ENCODE data around the gene XXYLT1. TPM values are rescaled to one million over a fixed set of nuclear protein-coding genes. Genes with fewer than 3 reads are reported as not detected.

XXYLT1 gene
- total RNA-seq, 1 experiment from 2014 or later: 27.2 TPM

DNA sequence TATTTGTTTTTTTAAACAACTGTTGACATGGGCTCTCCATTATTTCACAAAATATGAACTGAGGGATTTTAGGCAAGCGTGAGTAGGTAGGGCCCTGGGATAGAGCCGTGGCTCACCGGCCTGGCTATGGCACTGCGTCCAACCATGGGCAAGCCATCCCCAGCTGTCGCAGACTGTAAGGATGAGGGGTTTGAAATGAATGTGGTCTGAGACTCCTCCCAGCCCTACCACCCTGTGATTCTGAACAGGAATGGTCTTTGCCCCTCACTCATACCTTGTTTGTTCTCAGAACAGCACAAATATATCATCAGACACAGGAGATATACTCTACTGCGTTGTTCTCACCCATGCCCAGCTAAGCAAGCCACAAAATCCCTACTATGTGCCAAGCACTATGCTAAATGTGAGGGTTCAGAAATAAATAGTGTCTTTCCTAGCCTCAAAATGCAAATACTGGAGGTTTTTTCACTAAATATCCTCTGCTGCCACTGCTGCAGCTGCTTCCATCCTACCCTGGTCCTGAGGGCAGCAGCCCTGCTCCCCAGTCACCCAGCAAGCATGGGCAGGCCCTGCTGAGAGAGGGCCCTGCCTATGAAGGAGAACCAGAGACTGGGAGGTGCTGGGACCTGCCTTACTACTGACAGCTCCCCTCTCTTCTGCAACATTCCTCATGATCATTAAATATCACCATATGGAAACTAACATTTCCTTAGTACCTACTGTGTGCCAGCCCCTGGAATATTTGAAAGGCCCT is 102.8 kb downstream of the XXYLT1 start:
- Histone ChIP-seq H3K36me3 (no peaks in the 10 kb centered on the region), H3K9me3 (replicated peaks) (no peaks in the 10 kb centered on the region), H3K27ac (no peak overlapping the region), H3K4me3 (no peak overlapping the region), H3K4me1 (replicated peaks) (no peaks in the 10 kb centered on the region), H3K27me3 (replicated peaks) (no peaks in the 10 kb centered on the region)
- DNase-seq (ENCODE audit: low read depth in 1 of 2, low spot score in 2 of 2): no peak

GRCh38 chr3:195165790-195166189 is 105.2 kb downstream of the XXYLT1 start:
- H3K36me3 ChIP-seq: no peaks in the 10 kb centered on the region
- H3K4me3 ChIP-seq: no peak overlapping the region
- H3K27me3 ChIP-seq (replicated peaks): no peaks in the 10 kb centered on the region
- H3K9me3 ChIP-seq (replicated peaks): no peaks in the 10 kb centered on the region
- H3K4me1 ChIP-seq (replicated peaks): peaks cover 1% of the 10 kb centered on the region
- DNase-seq (ENCODE audit: low read depth in 1 of 2, low spot score in 2 of 2): no peak
- H3K27ac ChIP-seq: no peak overlapping the region

- no peak overlapping the region for H3K4me3 ChIP-seq
Measured at GRCh38 chr3:195165265-195165609, 105.7 kb downstream of the XXYLT1 start.

DNA sequence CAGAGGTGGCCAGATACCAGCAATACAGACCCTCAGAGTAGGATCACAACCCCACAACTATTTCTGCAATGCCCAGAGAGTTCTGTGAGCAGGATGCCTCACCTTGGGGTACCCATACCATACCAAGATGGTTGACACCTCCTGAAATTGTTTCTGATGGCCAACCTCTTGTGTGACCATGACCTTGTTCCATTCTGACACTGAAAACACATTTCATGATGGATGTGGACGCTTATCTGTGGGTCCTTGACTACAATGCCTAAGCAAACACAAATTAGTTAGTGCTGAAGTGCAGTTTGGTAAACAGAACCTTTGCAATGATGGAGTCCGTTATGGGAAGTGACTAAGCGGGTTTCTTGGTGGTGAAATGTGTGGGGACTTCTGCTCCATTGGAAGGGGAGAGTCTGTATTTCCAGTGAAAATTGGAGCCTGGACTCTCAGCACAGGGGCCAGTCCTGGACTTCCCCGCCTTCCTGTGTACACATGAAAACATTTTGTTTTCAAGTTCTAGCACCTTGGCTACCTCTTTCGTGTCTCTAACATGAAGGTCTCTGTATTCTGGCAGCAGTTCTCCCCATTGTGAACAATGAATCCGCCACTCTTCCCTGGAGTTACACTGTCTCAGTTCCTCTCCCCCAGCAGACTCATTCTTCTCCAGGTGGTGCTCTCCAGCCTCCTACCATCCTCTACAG is 106.2 kb downstream of the XXYLT1 start:
- no peaks in the 10 kb centered on the region for H3K36me3 ChIP-seq
- DNase-seq (ENCODE audit: low read depth in 1 of 2, low spot score in 2 of 2): no peak
- H3K4me1 ChIP-seq (replicated peaks): peaks cover 12% of the 10 kb centered on the region
- H3K4me3 ChIP-seq: no peak overlapping the region
- H3K27ac ChIP-seq: no peak overlapping the region
- no peaks in the 10 kb centered on the region for H3K27me3 ChIP-seq (replicated peaks)
- H3K9me3 ChIP-seq (replicated peaks): no peaks in the 10 kb centered on the region

More at GRCh38 chr3:195165265-195165609, 105.7 kb downstream of the XXYLT1 start:
- peaks cover 7% of the 10 kb centered on the region for H3K4me1 ChIP-seq (replicated peaks)
- H3K27me3 ChIP-seq (replicated peaks): no peaks in the 10 kb centered on the region
- H3K36me3 ChIP-seq: no peaks in the 10 kb centered on the region
- no peak for DNase-seq (ENCODE audit: low read depth in 1 of 2, low spot score in 2 of 2)
- H3K27ac ChIP-seq: no peak overlapping the region
- H3K9me3 ChIP-seq (replicated peaks): no peaks in the 10 kb centered on the region

DNA sequence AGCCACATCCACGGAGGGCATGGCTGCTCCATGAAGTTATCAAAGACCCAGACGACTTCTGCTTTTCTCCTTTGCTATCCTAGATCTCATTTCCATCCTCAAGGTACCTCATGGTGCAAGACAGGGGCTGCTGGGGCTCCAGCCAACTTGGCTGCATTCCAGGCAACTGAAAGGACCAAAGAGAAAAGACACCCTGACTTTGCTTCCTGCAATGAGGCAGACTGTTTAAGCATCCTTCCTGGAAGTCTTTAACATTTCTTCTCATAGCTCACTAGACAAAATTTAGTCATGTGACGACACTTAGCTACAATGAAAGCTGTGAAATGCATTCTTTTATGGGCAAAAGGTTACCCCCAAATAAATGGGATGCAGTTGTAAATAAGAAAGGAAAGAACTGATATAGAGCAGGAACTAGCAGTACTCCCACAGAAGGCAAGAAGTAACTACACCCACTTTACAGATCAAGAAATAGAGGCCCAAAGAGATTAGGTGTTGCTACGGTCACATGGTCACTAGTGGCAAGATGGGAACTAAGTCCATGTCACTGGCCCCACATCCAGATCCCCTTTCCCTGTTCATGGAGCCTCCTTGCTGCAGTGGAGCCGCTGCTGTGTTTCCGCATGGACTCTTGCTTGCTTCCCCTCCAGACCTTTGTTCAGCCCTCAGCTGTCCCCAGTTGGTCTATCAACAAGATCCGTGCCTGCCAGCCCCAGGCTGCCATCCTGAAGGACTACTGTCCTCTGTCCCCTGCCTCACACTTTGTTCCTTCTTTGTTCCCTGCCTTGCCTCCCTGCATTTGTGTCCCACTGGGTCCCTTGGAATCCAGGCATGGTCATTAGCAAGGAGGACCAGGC is 107.0 kb downstream of the XXYLT1 start:
- DNase-seq (ENCODE audit: low read depth in 1 of 2, low spot score in 2 of 2): no peak
- H3K4me1 ChIP-seq (replicated peaks): peaks cover 16% of the 10 kb centered on the region
- no peak overlapping the region for H3K27ac ChIP-seq

GRCh38 chr3:195162816-195163215 is 108.1 kb downstream of the XXYLT1 start:
- H3K27me3 ChIP-seq (replicated peaks): no peaks in the 10 kb centered on the region
- no peaks in the 10 kb centered on the region for H3K9me3 ChIP-seq (replicated peaks)
- H3K4me3 ChIP-seq: no peak overlapping the region
- H3K27ac ChIP-seq: no peak overlapping the region
- DNase-seq (ENCODE audit: low read depth in 1 of 2, low spot score in 2 of 2): no peak
- no peaks in the 10 kb centered on the region for H3K36me3 ChIP-seq
- peaks cover 16% of the 10 kb centered on the region for H3K4me1 ChIP-seq (replicated peaks)

More for the DNA sequence above, 107.0 kb downstream of the XXYLT1 start:
- Histone ChIP-seq H3K36me3 (no peaks in the 10 kb centered on the region), H3K4me3 (no peak overlapping the region), H3K27me3 (replicated peaks) (no peaks in the 10 kb centered on the region), H3K9me3 (replicated peaks) (no peaks in the 10 kb centered on the region)

DNA sequence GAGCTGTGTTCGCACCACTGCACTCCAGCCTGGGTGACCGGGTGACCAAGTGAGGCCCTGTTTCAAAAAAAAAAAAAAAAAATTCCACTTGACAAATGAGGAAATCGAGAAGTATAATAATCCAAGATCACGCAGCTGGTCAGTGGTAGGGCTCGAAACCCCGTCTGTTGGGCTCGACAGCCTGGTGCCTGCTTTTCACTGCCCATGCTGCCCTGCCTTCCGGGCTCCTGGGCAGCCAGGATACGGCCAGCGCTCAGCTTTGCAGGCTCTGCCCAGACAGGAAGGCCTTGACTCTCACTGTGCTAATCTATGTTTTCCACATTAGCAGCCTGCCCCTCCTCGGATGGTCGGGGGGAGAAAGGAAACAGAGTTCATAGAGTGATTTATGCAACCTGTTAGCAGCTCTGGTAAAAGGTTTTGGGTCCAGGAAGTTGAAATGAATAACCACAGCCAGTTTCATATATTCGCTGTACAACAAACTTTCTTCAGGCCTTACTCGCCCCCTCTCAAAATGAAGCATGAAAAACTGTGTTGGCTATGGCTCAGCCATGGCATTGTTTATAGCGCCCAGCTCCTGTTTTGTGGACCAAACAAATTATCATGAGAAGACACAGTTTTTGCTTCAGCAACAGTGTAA is 108.8 kb downstream of the XXYLT1 start:
- H3K27ac ChIP-seq: no peak overlapping the region
- H3K36me3 ChIP-seq: no peaks in the 10 kb centered on the region
- no peaks in the 10 kb centered on the region for H3K27me3 ChIP-seq (replicated peaks)
- DNase-seq (ENCODE audit: low read depth in 1 of 2, low spot score in 2 of 2): no peak
- H3K4me3 ChIP-seq: no peak overlapping the region
- H3K9me3 ChIP-seq (replicated peaks): no peaks in the 10 kb centered on the region
- H3K4me1 ChIP-seq (replicated peaks): peaks cover 16% of the 10 kb centered on the region

DNA sequence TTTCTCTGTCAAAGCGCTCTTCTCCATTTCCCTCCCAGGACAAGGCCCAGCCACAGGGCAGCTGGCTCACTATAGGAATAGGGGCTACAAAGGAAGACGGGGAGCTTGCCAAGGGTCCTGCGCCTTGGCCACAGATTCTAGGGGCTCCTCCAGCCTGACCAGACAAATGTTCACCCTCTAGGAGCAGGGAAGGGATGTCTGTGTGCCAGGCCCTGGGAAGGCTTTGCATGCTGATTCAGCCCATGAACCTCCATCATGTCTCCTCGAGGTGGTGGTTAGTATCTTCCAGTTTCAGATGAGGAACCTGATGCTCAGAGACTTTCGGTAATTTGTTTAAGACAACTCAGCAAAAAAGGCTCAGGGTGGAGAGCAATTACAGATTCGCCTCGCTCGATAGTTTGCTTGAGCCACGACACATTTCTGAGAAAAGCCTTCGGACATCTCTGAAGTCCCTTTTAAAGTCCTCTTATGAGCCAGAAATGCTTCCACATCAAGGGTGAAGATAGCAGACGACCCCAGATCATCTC is 110.0 kb downstream of the XXYLT1 start:
- Histone ChIP-seq H3K27ac (no peak overlapping the region), H3K4me1 (replicated peaks) (peaks cover 16% of the 10 kb centered on the region)

DNA sequence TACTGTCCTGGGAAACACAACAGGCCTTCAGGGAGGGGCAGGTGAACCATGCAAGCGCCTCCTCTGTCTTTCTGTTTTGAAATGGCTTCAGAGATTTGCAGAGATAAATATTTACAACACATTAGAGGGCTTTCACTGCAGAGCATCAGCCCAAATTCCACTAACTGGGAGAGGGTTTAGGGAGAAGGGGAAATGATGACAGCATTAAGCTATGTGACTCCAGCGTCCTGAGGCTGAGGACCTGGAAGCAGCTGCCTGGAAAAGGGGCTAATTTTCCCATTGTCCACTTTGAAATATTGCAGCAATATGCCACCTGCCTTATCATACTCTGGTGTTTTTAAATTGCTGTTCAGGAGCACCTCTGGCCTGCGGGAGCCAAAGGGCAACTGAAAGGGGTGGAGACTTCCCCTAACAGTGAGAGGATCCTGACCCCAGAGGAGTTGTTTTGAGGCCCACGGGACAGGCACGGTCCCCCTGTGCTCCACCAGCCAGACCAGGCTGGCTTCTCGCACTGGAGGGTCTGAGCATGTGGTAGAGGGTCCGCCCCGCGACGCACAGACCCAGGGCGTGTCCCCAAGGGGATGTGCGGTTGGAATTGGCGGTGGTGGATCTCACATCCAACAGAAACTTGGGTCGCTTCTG is 110.6 kb downstream of the XXYLT1 start:
- Histone ChIP-seq H3K36me3 (no peaks in the 10 kb centered on the region), H3K4me1 (replicated peaks) (peaks cover 22% of the 10 kb centered on the region), H3K9me3 (replicated peaks) (no peaks in the 10 kb centered on the region), H3K4me3 (no peak overlapping the region), H3K27ac (no peak overlapping the region), H3K27me3 (replicated peaks) (no peaks in the 10 kb centered on the region)
- DNase-seq (ENCODE audit: low read depth in 1 of 2, low spot score in 2 of 2): peak in 1 of 2 experiments; percentile 49

More for the DNA sequence above, 110.0 kb downstream of the XXYLT1 start:
- Histone ChIP-seq H3K27me3 (replicated peaks) (no peaks in the 10 kb centered on the region), H3K9me3 (replicated peaks) (no peaks in the 10 kb centered on the region), H3K36me3 (no peaks in the 10 kb centered on the region), H3K4me3 (no peak overlapping the region)
- DNase-seq (ENCODE audit: low read depth in 1 of 2, low spot score in 2 of 2): no peak

DNA sequence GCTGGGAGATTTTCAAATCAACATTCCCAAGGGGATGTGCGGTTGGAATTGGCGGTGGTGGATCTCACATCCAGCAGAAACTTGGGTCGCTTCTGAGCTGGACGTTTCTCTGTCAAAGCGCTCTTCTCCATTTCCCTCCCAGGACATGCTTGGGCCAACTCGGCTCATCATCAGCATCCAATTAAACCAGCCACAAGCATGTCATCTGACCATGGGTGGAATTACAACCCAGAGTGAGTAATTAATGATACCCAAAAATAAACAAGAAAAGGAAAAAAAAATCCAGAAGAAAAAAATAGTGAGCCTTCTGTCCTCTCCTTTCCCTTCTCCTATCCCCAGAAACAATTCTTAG is 111.2 kb downstream of the XXYLT1 start:
- no peaks in the 10 kb centered on the region for H3K27me3 ChIP-seq (replicated peaks)
- no peak overlapping the region for H3K27ac ChIP-seq
- no peak overlapping the region for H3K4me3 ChIP-seq
- no peaks in the 10 kb centered on the region for H3K9me3 ChIP-seq (replicated peaks)
- no peak for DNase-seq (ENCODE audit: low read depth in 1 of 2, low spot score in 2 of 2)
- H3K4me1 ChIP-seq (replicated peaks): peaks cover 28% of the 10 kb centered on the region
- no peaks in the 10 kb centered on the region for H3K36me3 ChIP-seq

DNA sequence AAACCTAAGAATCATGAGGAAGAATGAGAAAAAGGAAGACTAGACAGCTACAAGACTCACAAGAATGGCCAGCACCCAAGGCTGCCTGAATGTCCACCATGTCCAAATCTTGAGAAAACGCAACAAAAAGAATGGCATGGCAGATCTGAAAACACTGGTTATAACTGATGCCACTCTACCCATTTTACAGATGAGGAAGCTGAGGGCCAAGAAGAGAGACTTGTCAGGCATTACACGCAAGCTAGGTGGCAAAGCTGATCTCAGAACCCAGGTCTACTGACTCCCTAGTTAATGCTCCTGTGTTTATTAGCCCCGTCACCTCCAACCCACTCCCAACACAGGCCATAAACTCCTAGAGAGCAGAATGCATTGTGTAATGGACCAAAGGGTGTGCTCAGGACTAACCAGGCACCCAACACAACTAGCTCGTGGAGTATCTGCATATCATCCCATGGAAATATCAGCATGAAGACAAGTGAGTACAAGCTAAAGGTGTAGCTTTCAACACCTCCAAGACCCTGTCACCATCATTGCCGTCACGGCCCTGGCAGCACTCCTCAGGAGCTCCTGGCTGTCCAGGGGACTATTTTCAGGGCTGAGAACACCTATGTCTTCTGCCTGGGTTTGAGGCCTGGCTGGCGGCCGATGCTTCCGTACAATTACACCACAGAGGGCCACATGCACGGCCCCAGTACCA is 111.7 kb downstream of the XXYLT1 start:
- no peak overlapping the region for H3K27ac ChIP-seq
- peaks cover 34% of the 10 kb centered on the region for H3K4me1 ChIP-seq (replicated peaks)
- no peaks in the 10 kb centered on the region for H3K27me3 ChIP-seq (replicated peaks)
- H3K36me3 ChIP-seq: no peaks in the 10 kb centered on the region
- no peak overlapping the region for H3K4me3 ChIP-seq
- H3K9me3 ChIP-seq (replicated peaks): no peaks in the 10 kb centered on the region
- no peak for DNase-seq (ENCODE audit: low read depth in 1 of 2, low spot score in 2 of 2)

DNA sequence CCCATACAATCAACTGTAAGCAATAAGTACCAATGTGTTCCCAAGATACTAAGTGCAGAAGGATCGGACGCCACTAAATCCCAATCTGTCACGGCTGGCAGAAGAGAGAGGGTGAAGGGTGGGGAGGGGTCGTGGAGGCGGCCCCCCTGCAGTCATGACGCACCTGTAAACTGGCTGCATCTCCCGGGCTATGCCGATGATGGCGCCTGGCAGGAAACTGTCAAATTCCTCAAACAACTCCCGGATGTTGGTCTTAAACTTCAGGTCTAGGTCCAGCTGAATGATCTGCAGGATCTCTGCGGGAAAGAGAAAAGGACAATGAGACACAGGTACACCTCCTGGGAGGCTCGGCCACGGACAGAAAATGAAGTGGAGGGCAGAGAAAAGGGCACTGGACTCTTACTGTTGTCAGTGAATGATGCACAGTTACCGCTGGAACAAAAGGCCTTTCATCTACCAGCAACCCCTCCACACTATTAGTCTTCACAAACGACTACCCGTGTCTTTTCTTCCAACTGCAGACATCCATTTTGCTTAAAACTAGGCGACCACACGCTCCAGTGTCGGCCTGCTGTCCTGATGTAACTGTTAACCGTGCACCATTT is 114.6 kb downstream of the XXYLT1 start:
- H3K9me3 ChIP-seq (replicated peaks): no peaks in the 10 kb centered on the region
- no peak overlapping the region for H3K27ac ChIP-seq
- no peaks in the 10 kb centered on the region for H3K27me3 ChIP-seq (replicated peaks)
- no peaks in the 10 kb centered on the region for H3K36me3 ChIP-seq
- no peak for DNase-seq (ENCODE audit: low read depth in 1 of 2, low spot score in 2 of 2)
- no peak overlapping the region for H3K4me3 ChIP-seq
- peaks cover 60% of the 10 kb centered on the region for H3K4me1 ChIP-seq (replicated peaks)
